ENCODE results near the gene MTFR1L. TPM values are rescaled to one million over a fixed set of nuclear protein-coding genes. Genes with fewer than 3 reads are reported as not detected.

Gene MTFR1L
- total RNA-seq, 1 experiment from 2014 or later: 32.5 TPM

GRCh38 chr1:25874635-25875153 lies 54.9 kb downstream of the MTFR1L start:
- no peak overlapping the region for H3K18ac ChIP-seq (ENCODE audit: insufficient read length, low read depth, low read length)
- H3K79me1 ChIP-seq (ENCODE audit: insufficient read depth, low read depth, low read length, poor library complexity, severe bottlenecking): no peaks in the 10 kb centered on the region
- no peak overlapping the region for H4K8ac ChIP-seq (replicated peaks; ENCODE audit: insufficient read length, low read depth, low read length)
- no peaks in the 10 kb centered on the region for H3K9me3 ChIP-seq (ENCODE audit: control insufficient read depth, low read depth, low read length)
- TF ChIP-seq, protein P1, sequence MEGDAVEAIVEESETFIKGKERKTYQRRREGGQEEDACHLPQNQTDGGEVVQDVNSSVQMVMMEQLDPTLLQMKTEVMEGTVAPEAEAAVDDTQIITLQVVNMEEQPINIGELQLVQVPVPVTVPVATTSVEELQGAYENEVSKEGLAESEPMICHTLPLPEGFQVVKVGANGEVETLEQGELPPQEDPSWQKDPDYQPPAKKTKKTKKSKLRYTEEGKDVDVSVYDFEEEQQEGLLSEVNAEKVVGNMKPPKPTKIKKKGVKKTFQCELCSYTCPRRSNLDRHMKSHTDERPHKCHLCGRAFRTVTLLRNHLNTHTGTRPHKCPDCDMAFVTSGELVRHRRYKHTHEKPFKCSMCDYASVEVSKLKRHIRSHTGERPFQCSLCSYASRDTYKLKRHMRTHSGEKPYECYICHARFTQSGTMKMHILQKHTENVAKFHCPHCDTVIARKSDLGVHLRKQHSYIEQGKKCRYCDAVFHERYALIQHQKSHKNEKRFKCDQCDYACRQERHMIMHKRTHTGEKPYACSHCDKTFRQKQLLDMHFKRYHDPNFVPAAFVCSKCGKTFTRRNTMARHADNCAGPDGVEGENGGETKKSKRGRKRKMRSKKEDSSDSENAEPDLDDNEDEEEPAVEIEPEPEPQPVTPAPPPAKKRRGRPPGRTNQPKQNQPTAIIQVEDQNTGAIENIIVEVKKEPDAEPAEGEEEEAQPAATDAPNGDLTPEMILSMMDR (conservative IDR thresholded peaks at IDR 0.05): no peak
- no peak overlapping the region for H3K4ac ChIP-seq (ENCODE audit: low read depth, low read length)
- WGBS (ENCODE audit: extremely low coverage, insufficient read length, low lambda C conversion rate): no CpG with 5 or more reads among the region's 8 CpGs
- peaks cover 7% of the 10 kb centered on the region for H3K23me2 ChIP-seq (ENCODE audit: insufficient read length, low read depth, low read length, poor library complexity, severe bottlenecking)
- no peaks in the 10 kb centered on the region for H3K79me2 ChIP-seq (ENCODE audit: insufficient read depth, low read length)
- H2BK12ac ChIP-seq (ENCODE audit: insufficient read length, low read depth, low read length): no peak overlapping the region
- H3K27ac Mint-ChIP-seq: peak overlapping the region in 1 of 3 experiments; percentile 75; a peak in 1 of 7 replicates
- H4K20me1 ChIP-seq (ENCODE audit: control insufficient read depth, insufficient read depth, insufficient read length): no peaks in the 10 kb centered on the region
- H2AFZ ChIP-seq (ENCODE audit: low read length): no peak overlapping the region
- no peak overlapping the region for H2BK120ac ChIP-seq (ENCODE audit: low read depth, low read length, poor library complexity, severe bottlenecking)
- no peak overlapping the region for H3K56ac ChIP-seq (ENCODE audit: insufficient read length, low read depth, low read length)
- DNase-seq: no peak
- H3T11ph ChIP-seq (ENCODE audit: low read length): no peak overlapping the region
- H2BK5ac ChIP-seq (ENCODE audit: insufficient read length, low read length): no peak overlapping the region
- H3K27me3 Mint-ChIP-seq (ENCODE audit: low read depth): peaks cover 30% of the 10 kb centered on the region
- H3K27ac ChIP-seq (ENCODE audit: insufficient read length, low read depth, low read length): no peak overlapping the region
- H4K5ac ChIP-seq (ENCODE audit: insufficient read length, low read depth, low read length): no peak overlapping the region
- H2BK15ac ChIP-seq (ENCODE audit: low read depth, low read length): no peak overlapping the region
- H3K4me3 Mint-ChIP-seq: peak overlapping the region; percentile 74 to 83
- H4K91ac ChIP-seq (ENCODE audit: insufficient read length, low read depth, low read length): no peak overlapping the region
- no peaks in the 10 kb centered on the region; the same call in 1 of the 2 replicates for H3K4me1 ChIP-seq (ENCODE audit: insufficient read depth, low read length)
- H3K27me3 ChIP-seq (ENCODE audit: insufficient read depth, low read length): no peaks in the 10 kb centered on the region; the same call in 1 of the 2 replicates
- no peaks in the 10 kb centered on the region for H3K9me3 Mint-ChIP-seq
- peaks cover 25 to 31% of the 10 kb centered on the region in 2 experiments for H3K4me1 Mint-ChIP-seq
- H3K23ac ChIP-seq (ENCODE audit: insufficient read length, low read depth, low read length): no peak overlapping the region
- H2BK20ac ChIP-seq (ENCODE audit: low read depth, low read length, poor library complexity, severe bottlenecking): no peak overlapping the region
- no peak overlapping the region for H2AK5ac ChIP-seq (ENCODE audit: insufficient read length, low read length)
- H3K14ac ChIP-seq (ENCODE audit: insufficient read depth, low read length): no peak overlapping the region; the same call in 1 of the 2 replicates
- peak overlapping the region; percentile 26 for H3K4me2 ChIP-seq (ENCODE audit: insufficient read depth, insufficient read length, low read length)
- H3K36me3 Mint-ChIP-seq (ENCODE audit: insufficient read depth in 1 of 3, low read depth in 3 of 3): no peaks in the 10 kb centered on the region
- no peak overlapping the region for H3K9ac ChIP-seq (ENCODE audit: extremely low read depth, insufficient read length, low read length)
